HG03108 (cell line): ENCODE data around the gene ASTL.
"Not testable (repeated sequence)": the region's sequence is repeated elsewhere in the genome, so short reads cannot be mapped to it uniquely, and the experiment has no call there.

Source experiments
- ATAC-seq: cut with Tn5 transposase; IDR thresholded peaks from one replicate; pipeline ENCODE4 v1.9.1; 2021; ENCODE audit warnings: moderate library complexity; ENCODE audit not compliant: unreplicated experiment

The ASTL gene

DNA sequence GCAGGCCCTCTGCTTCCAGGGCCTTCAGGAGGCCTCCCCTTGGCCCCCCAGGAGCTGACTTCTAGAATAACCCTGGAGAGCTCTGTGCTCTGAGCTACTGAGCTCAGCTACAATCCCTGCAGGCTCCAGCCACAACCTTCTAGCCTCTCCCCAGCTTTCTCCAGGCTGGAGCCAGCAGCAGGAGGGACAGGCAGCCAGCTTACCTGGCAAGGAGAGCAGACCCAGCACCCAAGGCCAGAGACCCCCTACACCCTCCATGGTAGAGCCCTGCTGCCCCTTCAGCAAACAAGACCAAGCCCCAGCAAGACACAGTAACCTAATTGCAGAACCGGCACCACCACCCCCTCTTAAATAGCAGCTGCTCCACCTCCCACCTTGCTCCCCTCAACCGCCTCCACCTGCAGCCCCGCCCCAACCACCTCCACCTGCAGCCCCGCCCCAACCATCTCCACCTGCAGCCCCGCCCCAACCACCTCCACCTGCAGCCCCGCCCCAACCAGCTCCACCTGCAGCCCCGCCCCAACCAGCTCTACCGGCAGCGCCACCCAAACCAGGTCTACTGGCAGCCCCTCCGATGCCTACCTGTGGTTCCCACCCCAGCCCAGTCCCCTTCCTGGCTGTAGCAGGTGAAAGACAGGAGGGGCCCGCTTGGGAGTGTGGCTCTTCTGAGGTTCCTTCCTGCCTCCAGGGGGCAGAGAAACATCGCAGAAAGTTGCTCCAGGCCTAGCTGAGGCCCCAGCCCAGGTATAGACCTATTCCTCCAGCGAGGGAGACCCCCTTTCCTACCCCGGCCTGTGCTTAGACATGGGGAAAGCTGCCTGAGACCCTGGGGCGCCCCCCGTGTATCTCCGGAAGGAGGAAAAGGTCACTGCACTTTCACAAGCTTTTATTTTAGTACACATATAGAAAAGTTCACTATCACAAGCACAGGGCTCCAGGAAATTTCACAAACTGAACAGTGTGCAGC is at the start of gene ASTL:
Gene ASTL (minus strand): TSS at position 324 of the 967 bp plus-strand sequence. CDS start 66 bp downstream, at position 258.
- no peak for ATAC-seq

DNA sequence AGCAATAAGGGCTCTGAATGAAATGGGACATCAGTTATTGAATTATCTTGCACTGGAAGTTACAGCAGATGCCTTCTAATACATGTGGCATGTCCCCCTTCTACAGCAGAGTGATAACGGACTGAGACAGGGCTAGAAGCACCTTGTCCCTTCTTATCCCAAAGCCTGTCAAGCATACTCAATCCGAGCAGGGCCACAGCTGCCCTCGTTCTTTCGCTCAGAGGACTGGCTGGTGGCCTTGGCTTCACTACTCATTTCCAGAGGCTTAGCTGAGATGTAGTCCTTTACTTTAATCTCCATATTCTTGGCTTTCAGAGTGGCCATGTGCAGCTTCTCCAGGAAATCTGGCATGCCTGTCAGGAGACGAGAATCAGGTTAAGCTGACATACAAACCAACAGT is 48.3 kb upstream of the ASTL start:
- no peak for ATAC-seq

DNA sequence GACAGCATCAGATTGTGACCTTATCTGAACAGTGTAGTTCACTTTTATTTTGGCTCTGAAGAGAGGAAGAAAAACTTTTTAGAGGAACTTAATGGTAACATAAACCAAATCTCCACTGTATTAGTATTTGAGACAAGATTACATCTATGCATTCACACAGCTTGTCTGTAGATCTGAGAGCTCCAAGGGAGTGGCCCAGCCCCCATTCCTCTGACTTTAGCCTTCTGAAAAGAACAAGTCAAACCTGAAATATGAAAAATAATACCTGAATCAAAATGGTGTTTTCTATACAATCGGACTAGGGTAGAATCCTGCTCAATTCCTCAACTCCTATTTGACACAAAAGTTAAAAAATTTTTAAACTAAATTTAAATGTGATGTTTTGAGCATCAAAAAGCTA is 47.2 kb upstream of the ASTL start:
- no peak for ATAC-seq

DNA sequence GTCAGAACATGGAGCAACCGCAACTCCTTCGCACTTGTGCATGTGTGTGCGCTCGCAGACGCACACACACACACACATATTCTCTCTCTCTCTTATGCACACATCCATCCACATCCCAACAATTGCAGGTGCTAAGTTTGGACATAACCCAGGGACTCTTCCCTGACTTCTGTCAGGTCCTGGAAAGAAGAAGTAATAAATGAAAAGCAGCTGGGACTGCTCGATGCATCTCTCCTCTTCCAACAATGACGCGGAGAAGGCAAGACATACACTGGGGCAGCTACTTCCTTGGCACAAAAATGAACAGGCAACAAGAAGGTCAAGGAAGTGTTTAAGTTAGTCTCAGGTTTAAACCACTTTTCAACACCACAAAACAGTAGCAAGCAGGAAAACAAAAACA is 46.7 kb upstream of the ASTL start:
- no peak for ATAC-seq

DNA sequence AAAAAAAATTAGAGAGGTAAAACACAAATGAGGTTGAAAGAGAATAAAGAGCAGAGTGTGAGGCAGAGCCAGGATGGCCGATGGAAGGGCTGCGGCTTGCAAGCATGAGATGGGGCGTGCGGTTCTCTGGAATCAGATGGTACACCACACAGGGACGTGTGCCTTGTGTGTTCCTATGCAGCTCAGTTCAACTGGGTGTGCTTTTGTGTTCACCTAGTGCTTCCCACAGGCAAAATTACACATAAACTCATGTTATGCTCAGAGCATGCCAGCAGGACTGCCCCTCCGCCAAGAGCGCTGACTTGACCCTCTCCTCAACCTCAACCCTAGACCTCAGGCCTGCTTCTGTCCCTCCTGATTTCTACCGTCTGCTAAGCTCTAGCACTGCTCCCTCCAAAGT is 45.9 kb upstream of the ASTL start:
- ATAC-seq, result no peak

DNA sequence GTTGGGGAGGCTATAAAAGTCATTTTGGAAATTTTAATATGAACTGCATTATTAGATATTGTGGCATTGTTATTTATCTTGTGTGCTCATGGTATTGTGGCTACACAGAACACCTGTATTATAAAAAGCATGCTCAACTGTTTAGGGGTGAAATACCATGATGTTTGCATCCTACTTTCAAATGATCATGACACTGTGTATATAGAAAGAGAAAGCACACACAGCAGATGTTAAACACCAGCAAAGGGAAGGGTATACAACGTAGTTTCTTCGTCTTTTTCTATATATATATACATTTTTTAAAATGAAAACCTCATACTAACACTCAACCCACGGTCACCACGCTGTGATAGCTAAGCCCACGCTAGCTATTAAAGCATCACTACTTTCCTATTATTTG is 43.2 kb upstream of the ASTL start:
- no peak for ATAC-seq

DNA sequence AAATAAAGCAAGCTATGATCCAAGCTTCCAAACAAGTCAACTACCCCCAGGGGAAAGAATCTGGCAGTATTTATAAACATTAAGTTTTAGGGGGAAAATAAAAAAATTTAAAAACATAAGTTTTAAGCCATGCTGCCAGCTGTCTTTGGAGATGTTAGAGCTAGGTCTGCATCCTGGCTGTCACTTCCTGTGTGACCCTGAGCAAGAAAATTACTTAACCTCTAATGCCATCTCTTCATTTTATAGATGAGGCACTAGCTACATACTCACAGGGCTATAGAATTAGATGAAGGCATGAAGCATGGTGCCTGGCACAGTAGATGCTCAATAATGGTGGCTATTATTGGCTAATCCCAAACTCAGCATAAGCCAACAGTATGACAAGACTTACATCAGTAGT is 42.2 kb upstream of the ASTL start:
- ATAC-seq, result no peak

DNA sequence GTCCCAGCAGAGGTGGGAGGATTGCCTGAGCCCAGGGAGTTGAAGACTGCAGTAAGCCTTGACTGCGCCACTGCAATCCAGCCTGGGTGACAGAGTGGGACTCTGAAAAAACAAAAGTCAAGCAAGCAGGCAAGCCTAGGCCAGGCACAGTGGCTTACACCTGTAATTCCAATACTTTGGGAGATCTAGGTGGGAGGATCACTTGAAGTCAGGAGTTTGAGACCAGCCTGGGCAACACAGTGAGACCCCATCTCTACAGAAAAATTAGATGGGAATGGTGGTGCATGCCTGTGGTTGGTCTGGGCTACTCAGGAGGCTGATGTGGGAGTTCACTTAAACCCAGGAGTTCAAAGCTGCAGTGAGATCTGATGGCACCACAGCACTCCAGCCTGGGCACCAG is 41.7 kb upstream of the ASTL start:
- ATAC-seq, result no peak

DNA sequence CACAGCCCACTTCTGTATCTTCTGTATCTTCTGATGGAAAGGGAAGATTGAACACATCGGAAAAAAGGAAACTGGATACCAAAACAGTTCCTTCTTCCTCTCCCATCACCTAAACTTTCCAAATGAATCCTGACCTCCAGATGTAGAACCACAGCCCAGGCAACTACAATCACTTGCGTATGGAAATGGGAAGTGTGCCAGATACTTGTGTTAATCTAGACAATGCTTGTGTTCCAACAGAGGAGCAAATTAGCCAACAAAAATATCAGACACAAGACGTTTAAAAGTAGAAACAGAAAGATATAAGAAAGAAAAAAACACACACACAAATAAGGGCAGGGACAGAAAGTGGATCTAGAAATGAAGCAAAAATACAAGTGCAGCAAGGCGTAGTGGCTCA is 38.4 kb upstream of the ASTL start:
- ATAC-seq, result no peak

DNA sequence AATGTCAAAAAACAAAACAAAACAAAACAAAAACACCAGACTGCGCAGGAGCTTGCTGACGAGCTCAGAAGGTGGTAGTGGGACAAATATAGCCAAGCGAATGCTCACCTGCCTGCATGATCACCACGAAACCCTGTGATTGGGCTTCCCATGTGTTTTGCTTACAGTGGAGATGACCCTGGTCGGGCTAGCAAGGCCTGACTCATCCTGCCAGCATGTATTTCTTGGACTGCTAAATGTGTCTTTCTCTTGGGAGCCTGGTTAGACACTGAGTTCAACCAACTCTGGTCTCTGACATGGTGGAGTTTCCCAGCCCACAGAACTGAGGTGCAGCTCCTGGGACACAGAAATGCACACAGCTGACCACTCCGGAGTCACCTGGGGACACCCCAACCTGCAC is 37.6 kb upstream of the ASTL start:
- ATAC-seq, result no peak

DNA sequence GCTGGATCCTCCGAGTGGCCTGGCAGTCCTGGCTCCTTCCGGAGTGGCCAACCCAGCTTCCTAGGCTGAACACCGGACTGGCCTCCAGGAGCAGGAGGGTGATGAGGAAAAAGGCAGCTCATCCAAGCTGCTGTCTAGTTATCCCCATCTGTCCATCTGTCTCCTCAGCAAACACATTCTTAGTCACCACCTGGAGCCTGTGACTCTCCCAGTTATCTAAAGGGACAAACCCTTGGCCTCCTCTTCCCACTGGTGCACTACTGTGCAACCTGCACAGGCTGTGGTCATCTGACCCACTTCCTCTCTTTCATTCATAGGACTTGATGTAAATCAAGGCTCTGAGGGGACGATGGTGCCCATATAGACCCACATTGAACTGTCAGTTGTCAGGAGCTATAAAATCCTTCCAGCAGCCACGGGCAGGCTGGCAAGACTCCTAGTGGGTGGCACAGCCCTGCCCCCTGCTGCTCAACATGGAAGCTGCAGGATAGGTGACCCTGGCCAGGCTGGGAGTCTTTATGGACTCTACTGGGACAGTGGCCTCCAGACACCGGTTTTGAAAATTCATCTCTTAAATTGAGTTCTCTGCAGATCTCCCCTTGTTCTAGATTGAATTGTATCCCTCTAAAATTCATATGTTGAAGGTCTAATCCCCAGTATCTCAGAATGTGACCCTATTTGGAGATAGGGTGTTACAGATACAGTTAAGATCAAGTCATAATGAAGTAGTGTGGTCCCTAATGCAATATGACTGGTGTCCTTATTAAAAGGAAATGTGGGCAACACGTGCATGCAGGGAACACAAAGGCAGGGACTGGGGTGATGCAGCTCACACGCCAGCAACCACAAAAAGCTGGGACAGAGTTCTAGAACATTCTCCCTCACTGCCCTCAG is 36.2 kb upstream of the ASTL start:
- peak; percentile 77 for ATAC-seq

DNA sequence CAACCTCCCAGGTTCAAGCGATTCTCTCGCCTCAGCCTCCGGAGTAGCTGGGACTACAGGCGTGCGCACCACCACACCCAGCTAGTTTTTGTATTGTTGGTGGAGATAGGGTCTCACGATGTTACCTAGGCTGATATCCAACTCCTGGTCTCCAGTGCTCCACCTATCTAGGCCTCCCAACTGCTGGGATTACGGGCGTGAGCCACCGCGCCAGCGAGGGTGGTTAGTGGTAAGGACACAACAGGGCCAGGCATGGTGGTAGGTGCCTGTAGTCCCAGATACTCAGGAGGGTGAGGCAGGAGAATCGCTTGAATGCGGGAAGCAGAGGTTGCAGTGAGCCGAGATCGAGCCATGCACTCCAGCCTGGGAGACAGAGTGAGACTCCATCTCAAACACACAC is 33.5 kb upstream of the ASTL start:
- no peak for ATAC-seq

DNA sequence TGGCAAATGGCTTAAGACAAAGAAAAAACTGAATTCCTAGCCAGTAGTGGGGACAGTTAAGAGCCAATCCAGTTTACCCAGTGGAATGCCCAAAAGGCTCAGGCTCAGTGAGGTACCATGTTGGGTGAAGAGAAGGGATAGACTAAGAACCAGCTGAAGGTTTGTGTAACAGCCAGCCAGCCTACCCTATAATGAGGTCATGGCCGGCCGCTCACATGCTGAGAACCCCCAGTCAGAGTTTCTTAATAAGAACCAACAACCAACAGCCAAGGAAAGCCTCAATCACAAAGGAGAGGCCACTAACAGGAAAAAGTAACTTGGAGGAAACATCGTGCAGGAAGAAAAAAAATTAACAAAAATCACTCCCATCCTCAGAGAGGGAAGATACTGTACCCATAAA is 32.3 kb upstream of the ASTL start:
- no peak for ATAC-seq

DNA sequence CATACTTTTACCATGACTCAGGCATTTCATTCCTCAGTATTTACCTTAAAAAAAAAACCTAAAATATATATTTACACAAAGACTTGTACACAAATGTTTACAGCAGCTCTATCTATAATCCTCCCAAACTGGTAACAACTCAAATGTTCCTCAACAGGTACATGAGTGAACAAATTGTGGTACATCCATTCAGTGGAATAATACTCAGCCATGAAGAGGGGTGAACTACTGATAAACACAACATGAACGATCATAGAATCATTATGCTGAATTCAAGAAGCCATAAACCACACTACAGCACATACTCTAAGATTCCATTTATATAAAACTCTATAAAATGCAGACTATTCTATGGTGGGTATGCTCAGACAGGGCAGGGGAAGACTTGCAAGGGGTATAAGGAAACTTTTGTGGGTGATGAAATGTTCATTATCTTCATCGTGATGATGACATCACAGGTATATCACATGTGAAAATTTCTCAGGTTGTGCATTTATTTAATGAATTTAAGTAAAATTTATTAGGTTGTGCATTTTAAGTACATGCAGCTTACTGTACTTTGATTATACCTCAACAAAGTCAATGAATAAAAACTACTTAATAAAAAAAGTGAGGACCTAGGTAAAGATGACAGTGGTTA is 31.7 kb upstream of the ASTL start:
- ATAC-seq, result no peak

DNA sequence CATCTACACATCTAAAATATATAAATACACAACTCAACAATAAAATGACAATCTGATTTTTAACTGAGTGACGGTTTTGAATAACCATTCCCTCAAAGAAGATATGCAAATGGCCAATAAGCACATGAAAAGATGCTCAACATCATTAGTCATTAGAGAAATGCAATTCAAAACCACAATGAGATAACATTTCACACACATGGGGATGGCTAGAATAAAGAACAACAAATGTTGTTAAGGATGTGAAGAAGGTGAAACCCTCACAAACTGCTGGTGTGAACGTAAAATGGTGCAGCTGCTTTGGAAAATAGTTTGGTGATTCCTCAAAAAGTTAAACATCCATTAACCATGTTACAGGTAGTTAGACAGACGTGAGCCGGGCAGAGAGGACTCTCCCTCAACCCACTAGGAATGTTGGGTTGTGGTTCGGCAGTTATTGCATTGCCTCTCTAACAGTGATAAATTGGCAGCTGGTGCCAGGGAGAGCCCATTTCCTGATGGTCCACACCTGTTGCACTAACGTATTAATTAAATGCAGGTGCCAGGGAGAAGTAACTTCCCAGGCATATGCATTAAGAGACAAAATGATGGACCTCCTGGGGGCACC is 29.2 kb upstream of the ASTL start:
- ATAC-seq, result no peak

DNA sequence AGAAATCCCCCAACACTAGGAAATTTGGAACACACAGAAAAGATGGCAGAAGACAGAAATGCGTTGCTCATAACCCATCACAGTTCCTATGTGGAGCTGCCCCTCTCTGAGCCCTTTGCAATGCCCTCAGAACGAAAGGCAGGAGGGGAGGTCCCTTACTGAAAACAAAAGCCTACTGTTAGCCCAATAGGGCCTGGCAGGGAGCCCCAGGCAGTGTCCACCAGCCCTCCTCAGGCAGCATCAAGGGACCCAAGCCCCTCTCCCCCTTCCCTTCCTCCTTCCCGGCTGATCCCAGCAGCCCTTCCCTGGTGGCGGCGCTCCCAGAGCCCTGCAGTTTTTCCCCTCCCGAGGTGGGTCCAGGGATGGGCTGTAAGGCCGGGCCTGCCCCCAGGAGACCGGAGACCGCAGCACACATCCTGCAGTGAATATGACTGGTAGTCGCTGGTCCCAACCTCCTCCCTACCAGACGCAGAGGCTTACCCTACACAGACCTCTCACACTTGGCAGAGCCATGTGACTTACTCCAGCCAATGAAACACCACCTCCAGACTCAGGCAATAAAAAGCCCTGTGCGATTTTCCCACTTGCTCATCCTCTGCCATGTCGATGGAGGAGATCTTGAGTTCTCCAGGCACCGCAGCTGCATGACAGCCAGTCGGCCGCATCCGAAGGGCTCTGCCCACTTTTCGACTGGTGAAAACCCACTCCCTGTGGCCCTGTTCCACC is 26.3 kb upstream of the ASTL start:
- ATAC-seq, result peak; percentile 61

DNA sequence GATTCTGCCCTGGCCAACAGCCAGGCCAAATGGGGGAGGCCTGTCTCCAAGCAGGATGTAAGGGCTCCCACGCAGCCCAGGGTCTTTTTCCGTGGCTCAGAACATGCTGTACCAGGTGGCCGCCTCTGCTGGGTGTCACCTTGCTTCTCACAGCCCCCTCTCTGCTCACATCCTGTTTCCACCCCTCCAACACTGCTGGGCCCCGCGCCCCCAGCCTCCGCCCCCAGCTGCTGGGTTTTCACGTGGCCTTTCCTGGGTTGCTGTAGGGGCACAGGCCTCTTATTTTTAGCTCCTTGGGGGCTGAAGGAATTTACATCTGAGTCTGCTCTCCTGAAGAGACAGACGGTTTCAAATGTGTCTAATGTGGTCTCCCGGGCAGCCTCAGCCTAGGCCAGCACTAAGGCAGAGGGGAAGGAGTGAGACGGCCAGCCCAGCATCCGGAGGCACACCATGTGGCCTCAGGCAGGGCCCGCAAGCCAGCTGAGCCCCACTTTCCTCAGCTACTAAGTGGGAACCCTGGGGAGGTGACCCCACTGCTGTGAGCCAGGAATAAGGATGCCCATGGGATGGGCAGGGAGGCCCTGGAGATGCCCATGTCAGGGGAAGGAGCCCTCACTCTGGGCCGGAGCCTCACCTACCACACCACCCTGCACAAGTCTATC is 25.6 kb upstream of the ASTL start:
- peak; percentile 55 for ATAC-seq

DNA sequence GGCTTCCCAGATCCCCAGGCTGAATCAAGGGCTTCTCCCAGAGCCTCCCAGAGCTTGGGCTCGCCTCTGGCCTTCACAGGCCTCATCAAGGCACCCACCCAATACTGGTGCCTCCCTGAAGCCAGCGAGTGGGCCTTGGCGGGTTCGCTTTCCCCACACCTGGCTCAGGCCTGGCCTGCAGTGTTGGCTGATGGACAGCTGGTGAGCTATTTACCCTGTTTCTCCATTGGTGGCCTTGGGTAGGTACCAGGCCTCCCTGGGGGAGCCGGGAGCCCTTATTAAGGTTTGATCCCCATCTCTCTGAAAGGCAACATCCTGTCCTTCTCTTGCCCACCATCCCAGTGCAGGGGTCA is 25.1 kb upstream of the ASTL start:
- ATAC-seq, result no peak

DNA sequence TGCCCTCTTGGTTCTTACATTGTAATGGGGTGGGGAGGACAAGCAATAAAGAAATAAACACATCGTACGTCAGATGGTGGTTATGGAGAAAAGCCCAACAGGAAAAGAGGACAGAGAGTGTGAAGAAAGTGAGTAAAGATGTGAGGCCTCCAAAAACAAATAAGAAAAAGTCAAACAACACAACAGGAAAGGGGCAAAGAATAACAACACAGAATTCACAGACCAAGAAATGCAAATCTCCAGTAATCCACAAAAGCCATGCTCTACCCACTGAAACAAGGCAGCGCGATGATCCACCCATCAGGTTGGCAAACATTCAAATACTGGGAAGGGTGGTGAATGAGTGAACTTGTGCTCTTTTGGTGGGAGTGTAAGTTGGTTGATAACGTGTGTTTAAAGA is 23.6 kb upstream of the ASTL start:
- ATAC-seq, result no peak

DNA sequence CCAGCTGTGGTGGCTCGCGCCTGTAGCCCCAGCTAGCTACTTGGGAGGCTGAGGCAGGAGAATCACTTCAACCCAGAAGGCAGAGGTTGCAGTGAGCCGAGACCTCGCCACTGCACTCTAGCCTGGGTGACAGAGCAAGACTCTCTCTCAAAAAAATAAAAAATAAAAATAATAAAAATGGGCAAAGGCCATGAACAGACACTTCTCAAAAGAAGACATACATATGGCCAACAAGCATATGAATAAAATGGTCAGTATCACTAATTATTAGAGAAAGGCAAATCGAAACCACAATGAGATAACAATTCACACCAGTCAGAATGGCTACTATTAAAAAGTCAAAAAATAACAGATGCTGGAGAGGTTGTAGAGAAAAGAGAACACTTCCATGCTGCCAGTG is 22.1 kb upstream of the ASTL start:
- ATAC-seq, result not testable (repeated sequence)
